GM12878 (cell line): ENCODE results near the gene SEC23A. TPM values are rescaled to one million over a fixed set of nuclear protein-coding genes. Genes with fewer than 3 reads are reported as not detected.

ENCODE experiments used
- ATAC-seq: fragments of 200-7000 bp; cut with Tn5 transposase; 3 replicates; pipeline ENCODE4 v1.9.1; 2020; ENCODE audit warnings: mild to moderate bottlenecking, moderate library complexity
- Bru-seq: library from RNA; stranded (reverse); fragments of 400-500 nt; gene quantifications from one replicate; lab custom pipeline; 2021; lab: Mats Ljungman, UMichigan
- BruChase-seq, 2 experiments: library from RNA; stranded (reverse); fragments of 400-500 nt; gene quantifications; one replicate each; lab custom pipeline; 2021; lab: Mats Ljungman, UMichigan
- BruUV-seq: library from RNA; stranded (reverse); fragments of 400-500 nt; replicated peaks from 2 replicates; lab custom pipeline; 2021; lab: Mats Ljungman, UMichigan
- CTCF ChIA-PET: fragments of 300-600 bp; sonication (Branson Sonifier 250); formaldehyde crosslinking; extraction: SDS; loops from one replicate; lab custom pipeline; 2021; ENCODE audit warnings: inconsistent platforms; lab: Yijun Ruan, JAX
- POLR2A ChIA-PET: fragments of 350-600 bp; formaldehyde crosslinking; extraction: SDS; loops from one replicate; lab custom pipeline; 2021; ENCODE audit warnings: inconsistent platforms; lab: Charles Lee
- RAD21 ChIA-PET: fragments of 300-600 bp; sonication (Branson Sonifier 250); formaldehyde crosslinking; loops from one replicate; lab custom pipeline; 2023; ENCODE audit warnings: antibody characterized with exemption; ENCODE audit not compliant: unreplicated experiment; lab: Charles Lee
- SMC1A ChIA-PET: fragments of 300-600 bp; sonication (Branson Sonifier 250); formaldehyde crosslinking; loops from one replicate; lab custom pipeline; 2023; ENCODE audit not compliant: unreplicated experiment, uncharacterized antibody; lab: Charles Lee
- DNase-seq: peaks from one replicate; pipeline ENCODE4 v3.0.0-alpha.2; 2011; ENCODE audit warnings: low read depth, low spot score
- FAIRE-seq: peaks from 3 replicates; lab custom pipeline; 2011; peaks lifted over from hg19 to GRCh38; lab: Jason Lieb, UNC
- H2AFZ ChIP-seq: 2 replicates; pipeline ENCODE4 v1.6.0; 2011; ENCODE audit warnings: low read depth, low read length, control low read depth; ENCODE audit not compliant: control insufficient read depth
- H3K27ac ChIP-seq: 2 replicates; pipeline ENCODE4 v1.5.1; 2011; ENCODE audit warnings: control low read depth; ENCODE audit not compliant: control insufficient read depth, insufficient read depth
- H3K27me3 ChIP-seq, 2 experiments: replicated peaks in 1 of 2; 2 replicates each; pipeline versions ENCODE4 v1.6.0 to v1.6.1; 2011; ENCODE audit warnings: low read length in 1 of 2; ENCODE audit not compliant: control insufficient read depth in 2 of 2, insufficient read depth in 2 of 2
- H3K36me3 ChIP-seq, 2 experiments: 2 replicates each; pipeline ENCODE4 v1.5.1; 2011; ENCODE audit warnings: low read length in 1 of 2; ENCODE audit not compliant: control insufficient read depth in 2 of 2, insufficient read depth in 2 of 2
- H3K4me1 ChIP-seq: 2 replicates; pipeline ENCODE4 v1.6.1; 2011; ENCODE audit warnings: mild to moderate bottlenecking, low read length, moderate library complexity, mixed read lengths; ENCODE audit not compliant: control insufficient read depth, insufficient read depth
- H3K4me2 ChIP-seq: 2 replicates; pipeline ENCODE4 v1.6.0; 2011; ENCODE audit warnings: control low read depth; ENCODE audit not compliant: control insufficient read depth, insufficient read depth
- H3K4me3 ChIP-seq: fragments of 200-600 bp; sonication (generic); 2 replicates; pipeline ENCODE4 v1.5.1; 2016
- H3K79me2 ChIP-seq: 2 replicates; pipeline ENCODE4 v1.6.0; 2011; ENCODE audit warnings: low read length; ENCODE audit not compliant: control insufficient read depth, insufficient read depth
- H3K9ac ChIP-seq: 2 replicates; pipeline ENCODE4 v1.8.0; 2011; ENCODE audit warnings: low read length, control low read depth, mixed read lengths; ENCODE audit not compliant: control insufficient read depth, insufficient read depth
- H3K9me3 ChIP-seq: replicated peaks from 3 replicates; pipeline ENCODE4 v1.5.1; 2011; ENCODE audit warnings: mild to moderate bottlenecking, low read length; ENCODE audit not compliant: control insufficient read depth, insufficient read depth
- H4K20me1 ChIP-seq: 2 replicates; pipeline ENCODE4 v1.6.0; 2011; ENCODE audit not compliant: control insufficient read depth, insufficient read depth
- BCLAF1 ChIP-seq: fragments of 450-650 bp; IDR thresholded peaks from 2 replicates; pipeline ENCODE4 v1.6.1; 2017; ENCODE audit warnings: antibody characterized with exemption, mild to moderate bottlenecking, moderate library complexity
- CBFB ChIP-seq: IDR thresholded peaks from 2 replicates; pipeline ENCODE4 v1.6.1; 2016; ENCODE audit warnings: antibody characterized with exemption, low read depth
- CHD4 ChIP-seq: fragments of 200-600 bp; sonication (generic); IDR thresholded peaks from 2 replicates; pipeline ENCODE4 v1.6.1; 2016; ENCODE audit warnings: mild to moderate bottlenecking
- JUNB ChIP-seq: IDR thresholded peaks from 2 replicates; pipeline ENCODE4 v1.6.1; 2016; ENCODE audit warnings: antibody characterized with exemption, mild to moderate bottlenecking
- MLLT1 ChIP-seq: fragments of 450-650 bp; IDR thresholded peaks from 2 replicates; pipeline ENCODE4 v1.6.1; 2016; ENCODE audit warnings: mild to moderate bottlenecking
- NFIC ChIP-seq: IDR thresholded peaks from 2 replicates; pipeline ENCODE4 v1.6.1; 2012; ENCODE audit warnings: low read depth, mild to moderate bottlenecking, inconsistent platforms, low read length, moderate library complexity
- NR2C2 ChIP-seq: IDR thresholded peaks from 2 replicates; pipeline ENCODE4 v1.6.1; 2011; ENCODE audit warnings: borderline replicate concordance, low read depth; ENCODE audit not compliant: control insufficient read depth, insufficient read length
- PKNOX1 ChIP-seq: fragments of 450-650 bp; IDR thresholded peaks from 2 replicates; pipeline ENCODE4 v1.6.1; 2016; ENCODE audit warnings: mild to moderate bottlenecking
- POLR2A ChIP-seq: IDR thresholded peaks from 2 replicates; pipeline ENCODE4 v1.6.1; 2011; ENCODE audit warnings: low read depth, mild to moderate bottlenecking, low read length
- WGBS: methylation state at CpG from one replicate; pipeline ENCODE4 v1.1.6; 2016; ENCODE audit warnings: low lambda C conversion rate; ENCODE audit not compliant: insufficient replicate concordance, insufficient coverage; ENCODE audit errors: missing lambda C conversion rate; 5-methylcytosine and 5-hydroxymethylcytosine counted together
- in situ Hi-C: fragments of 300-500 bp; cut with MboI; formaldehyde crosslinking; loops from 9 replicates; pipeline ENCODE4 v1.14.3; 2018; ENCODE audit warnings: mixed read lengths
- intact Hi-C: fragments of 100-400 bp; cut with micrococcal nuclease; formaldehyde crosslinking; loops from one replicate; pipeline ENCODE4 v1.14.2; 2022; ENCODE audit not compliant: unreplicated experiment
- long read RNA-seq, 2 experiments: library from polyadenylated mRNA; unstranded; transcript quantifications; one replicate each; pipeline ENCODE4 v2.0.0, GENCODE V29; 2019 to 2020
- polyA minus RNA-seq, 3 experiments: library from RNA; depleted of rRNA, polyadenylated mRNA; stranded (reverse); fragments of >200 nt; gene quantifications; 2 replicates each; pipeline ENCODE4 v1.2.3, GENCODE V29; 2011
- polyA plus RNA-seq, 11 experiments: library from polyadenylated mRNA; depleted of rRNA in 4 of 11; unstranded in 6 of 11; stranded (reverse) in 5 of 11; fragments of >200 nt; fragmentation: Nextera tagmentation in 4 of 11; fragmentation: Illumina TruSeq in 1 of 11; extraction: Ambion mirVana in 4 of 11; extraction: Trizol in 1 of 11; gene quantifications; 1 replicate in 1 of 11; 2 replicates in 10 of 11; pipeline versions ENCODE4 v1.2.1 to v1.2.3, GENCODE V29; 2011 to 2016; ENCODE audit warnings: inconsistent platforms in 2 of 11, missing spikeins in 2 of 11, low read depth in 1 of 11
- total RNA-seq, 4 experiments: library from RNA; depleted of rRNA in 3 of 4; stranded (reverse); fragments of >200 nt in 3 of 4; fragmentation: Illumina TruSeq in 1 of 4; extraction: Trizol in 1 of 4; gene quantifications; 2 replicates each; pipeline versions ENCODE4 v1.2.1 to v1.2.3, GENCODE V29; 2013 to 2021

The SEC23A gene
- total RNA-seq (2013; cell fraction: nucleolus; rRNA removed), result 140 and 163 TPM in 2 replicates
- total RNA-seq (2014; rRNA removed), result 42.9 and 50.0 TPM in 2 replicates
- total RNA-seq (2014; rRNA removed; fragmentation: Illumina TruSeq; extraction: Trizol), result 49.8 and 58.8 TPM in 2 replicates
- 34.2 and 37.4 TPM in 2 replicates for total RNA-seq (2021)
- 15.2 TPM for polyA plus RNA-seq (2011; ENCODE audit: low read depth)
- polyA plus RNA-seq (2011; rRNA removed), result 63.8 and 107 TPM in 2 replicates
- 31.9 and 51.1 TPM in 2 replicates for polyA plus RNA-seq (2011; cell fraction: cytosol; rRNA removed)
- polyA plus RNA-seq (2011; cell fraction: nucleus; rRNA removed), result 26.5 and 34.9 TPM in 2 replicates
- 23.7 and 25.3 TPM in 2 replicates for polyA plus RNA-seq (2012)
- polyA plus RNA-seq (2014; fragmentation: Illumina TruSeq; extraction: Trizol), result 28.4 and 35.8 TPM in 2 replicates
- polyA plus RNA-seq (2014; fragmentation: Nextera tagmentation; extraction: Ambion mirVana), result 10 to 100 TPM; 13.6 to 15.2 TPM
- polyA plus RNA-seq (2014; rRNA removed), result 19.0 and 26.7 TPM in 2 replicates
- 10 to 100 TPM; 40.3 to 42.1 TPM for polyA plus RNA-seq (2016; fragmentation: Nextera tagmentation; extraction: Ambion mirVana)
- 110 and 139 TPM in 2 replicates for polyA minus RNA-seq (2011; rRNA and poly(A)+ RNA removed)
- 51.1 and 56.1 TPM in 2 replicates for polyA minus RNA-seq (2011; cell fraction: cytosol; rRNA and poly(A)+ RNA removed)
- 49.6 and 69.8 TPM in 2 replicates for polyA minus RNA-seq (2011; cell fraction: nucleus; rRNA and poly(A)+ RNA removed)
- Bru-seq, nascent RNA, result percentile 89 among the genes with signal in this experiment
- percentile 92 among the genes with signal in this experiment for BruChase-seq, experiment 1, labeled RNA remaining after a 6-hour chase
- BruChase-seq, experiment 2, labeled RNA remaining after a 2-hour chase, result percentile 90 among the genes with signal in this experiment
- long read RNA-seq, experiment 1, full-length matches to known transcripts, result 10 of 14 reads
- long read RNA-seq, experiment 1, partial matches to known transcripts, result 3 of 14 reads
- long read RNA-seq, experiment 1, other reads (novel, unspliced or antisense), result 1 of 14 reads
- long read RNA-seq, experiment 2, full-length matches to known transcripts, result 15 of 52 reads
- long read RNA-seq, experiment 2, partial matches to known transcripts, result 25 of 52 reads
- long read RNA-seq, experiment 2, other reads (novel, unspliced or antisense), result 12 of 52 reads

GRCh38 chr14:39102969-39103957, at the start of gene SEC23A:
Gene SEC23A, minus strand, starts transcription at chr14:39103235. Its CDS starts 7,117 bp downstream, at chr14:39096118.
- TSS peak; percentile 98 for BruUV-seq
- TF ChIP-seq CHD4 (no peak), NFIC (no peak), NR2C2 (no peak), CBFB (no peak), JUNB (no peak), POLR2A (peak; percentile 98), MLLT1 (peak; percentile 44; the same call in 1 of the 2 replicates), BCLAF1 (no peak), PKNOX1 (peak; percentile 31; the same call in 1 of the 2 replicates)

More at GRCh38 chr14:39102969-39103957, at the start of gene SEC23A:
- Histone ChIP-seq H3K79me2 (peaks cover 41% of the 10 kb centered on the region), H3K36me3 (no peaks in the 10 kb centered on the region), H3K27ac (peak within 1 kb of the TSS; percentile 73), H3K4me1 (peaks cover 6% of the 10 kb centered on the region; the same call in 1 of the 2 replicates), H3K4me3 (peak within 1 kb of the TSS; percentile 84), H3K27me3 (no peaks in the 10 kb centered on the region), H3K9ac (peak within 1 kb of the TSS; percentile 79), H3K4me2 (peak within 1 kb of the TSS; percentile 69), H4K20me1 (no peaks in the 10 kb centered on the region), H2AFZ (peak within 1 kb of the TSS; percentile 70), H3K9me3 (no peaks in the 10 kb centered on the region)
- ATAC-seq (peak; percentile 97), FAIRE-seq (no peak), DNase-seq (no peak)
- in situ Hi-C loops, result no loop called here
- WGBS, result under 1% methylated on average over 34 of the region's 58 CpGs
- RAD21 ChIA-PET, result interaction anchor here (0.8 to 3.9 kb wide), 7 partner anchors 11 to 361 kb away, joined by 3 to 28 read pairs (median 4); partner anchors contain the start of genes FBXO33, GEMIN2 and TRAPPC6B
- SMC1A ChIA-PET, result interaction anchor here (0.7 to 5.1 kb wide), 9 partner anchors 11 to 364 kb away, joined by 3 to 39 read pairs (median 3); partner anchors contain the start of gene GEMIN2
- POLR2A ChIA-PET, result interaction anchor here (0.9 to 2.6 kb wide), 10 partner anchors 11 to 345 kb away, joined by 3 to 22 read pairs (median 4); partner anchors contain the start of gene GEMIN2
- CTCF ChIA-PET, result interaction anchor here (0.6 to 3.1 kb wide), 8 partner anchors 10 to 366 kb away, joined by 3 to 13 read pairs (median 4); partner anchors contain the start of gene GEMIN2
- intact Hi-C loops, result loop anchor here (1.0 kb wide), 1 partner anchor 11 kb away; the partner anchor contains the start of gene GEMIN2
